ENCODE results near the gene KRTAP29-1. TPM values are rescaled to one million over a fixed set of nuclear protein-coding genes. Genes with fewer than 3 reads are reported as not detected.

KRTAP29-1 gene
- polyA plus RNA-seq, 3 donors: not detected

DNA sequence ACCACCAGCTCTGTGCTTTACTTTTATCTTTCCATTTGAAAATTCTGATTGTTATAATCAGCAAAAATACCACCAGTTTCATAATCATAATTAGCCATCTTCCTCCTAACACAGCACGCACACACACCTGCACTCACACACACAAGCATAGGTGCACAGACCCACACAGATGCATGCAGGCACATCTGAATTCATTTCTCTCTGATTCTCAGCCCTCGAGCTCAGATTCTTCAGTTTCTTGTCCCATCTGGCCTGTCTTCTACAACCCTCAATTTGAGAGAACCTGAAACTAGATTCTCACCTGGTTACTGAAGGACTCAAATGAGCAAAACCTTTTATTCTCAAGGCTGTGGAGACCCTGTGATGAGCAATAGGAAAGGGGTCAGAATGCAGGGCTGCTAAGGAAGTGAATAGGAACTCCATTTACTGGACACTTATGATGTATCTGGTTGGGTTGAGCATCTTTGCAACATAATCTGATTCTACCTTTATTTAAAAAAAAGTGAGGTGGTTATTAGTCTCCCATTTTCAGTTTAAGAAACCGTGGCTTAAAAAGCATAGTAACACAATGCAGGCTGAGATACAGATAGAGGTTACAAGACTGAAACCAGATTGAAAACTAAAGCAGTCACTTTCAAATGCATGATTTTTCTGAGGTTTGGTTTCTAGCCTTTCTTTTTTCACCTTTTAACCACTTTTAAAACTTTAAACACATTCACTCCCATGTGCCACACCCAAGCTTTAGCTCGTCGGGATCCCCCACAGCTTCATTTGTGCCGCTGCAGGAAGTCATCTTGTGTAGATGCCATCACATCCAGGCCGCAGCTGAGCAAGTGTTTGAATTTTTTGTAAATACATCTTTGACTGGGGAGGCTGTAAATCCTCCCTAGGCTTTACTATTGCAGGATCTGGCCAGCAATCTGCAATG is 38.5 kb upstream of the KRTAP29-1 start:
- H3K27ac Mint-ChIP-seq: no peak overlapping the region
- no peak for DNase-seq
- TF ChIP-seq CTCF (IDR thresholded peaks at IDR 0.05): no peak
- H3K27me3 Mint-ChIP-seq (ENCODE audit: low read depth in 3 of 3): peaks cover 4 to 6% (median 4%) of the 10 kb centered on the region in 3 donors
- Histone ChIP-seq H2AFZ (ENCODE audit: insufficient read depth, low read depth, low read length, poor library complexity, severe bottlenecking) (no peak overlapping the region), H3K36me3 (replicated peaks in 1 of 2; ENCODE audit: control insufficient read depth in 1 of 2, insufficient read depth in 2 of 2, low read length in 2 of 2) (no peaks in the 10 kb centered on the region), H3K9ac (ENCODE audit: insufficient read depth, low read length, poor library complexity, severe bottlenecking) (no peak overlapping the region), H4K20me1 (ENCODE audit: insufficient read depth, low read length) (no peaks in the 10 kb centered on the region), H3K4me3 (replicated peaks in 1 of 3; ENCODE audit: low read depth in 2 of 3, low read length in 3 of 3) (no peak overlapping the region), H3K9me3 (replicated peaks in 1 of 2; ENCODE audit: control insufficient read depth in 1 of 2, insufficient read depth in 1 of 2, low read length in 2 of 2) (peaks cover 15 to 16% of the 10 kb centered on the region in 2 donors), H3K4me1 (ENCODE audit: control insufficient read depth in 1 of 2, insufficient read depth in 2 of 2, low read length in 2 of 2) (peaks cover 22 to 29% of the 10 kb centered on the region in 2 donors), H3K27me3 (ENCODE audit: control insufficient read depth in 2 of 2, insufficient read depth in 2 of 2, low read length in 2 of 2) (no peaks in the 10 kb centered on the region), H3K4me2 (replicated peaks; ENCODE audit: extremely low read depth, low read length, poor library complexity, severe bottlenecking) (no peak overlapping the region), H3K79me2 (ENCODE audit: insufficient read depth, low read length) (no peaks in the 10 kb centered on the region), H3K27ac (ENCODE audit: low read depth in 1 of 2, low read length in 2 of 2) (no peak overlapping the region)
- intact Hi-C loops (cut with micrococcal nuclease): loop anchor here in 1 of 2 donors (1.0 kb wide), 1 partner anchor 14 kb away; no protein-coding TSS in a partner anchor
- WGBS (ENCODE audit: insufficient coverage): 91% methylated on average over 1 of the region's 7 CpGs
- peaks cover 0 to 2% of the 10 kb centered on the region in 2 donors for H3K36me3 Mint-ChIP-seq
- peaks cover 10 to 23% (median 19%) of the 10 kb centered on the region in 7 donors for H3K9me3 Mint-ChIP-seq
- H3K4me3 Mint-ChIP-seq: no peak overlapping the region
- peaks cover 25% of the 10 kb centered on the region for H3K4me1 Mint-ChIP-seq

DNA sequence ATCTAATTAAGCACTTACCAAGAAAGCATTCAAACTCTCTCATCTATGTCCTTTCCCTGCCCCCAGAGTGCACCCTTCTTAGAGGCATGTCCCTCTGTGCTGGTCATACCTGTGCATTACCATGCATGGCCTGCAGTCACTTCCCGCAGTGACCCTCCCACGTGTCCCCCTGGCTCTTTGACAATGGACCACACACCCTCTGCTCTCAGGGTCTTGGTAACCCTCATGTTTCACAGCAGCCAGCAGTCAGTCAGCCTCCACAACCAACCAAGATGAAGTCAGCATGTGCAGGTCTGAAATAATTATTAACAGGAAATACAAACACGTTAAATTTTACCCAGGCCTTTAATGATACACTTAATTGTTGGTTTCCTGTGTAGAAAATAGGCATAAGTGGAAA is 37.8 kb upstream of the KRTAP29-1 start:
- H3K4me3 Mint-ChIP-seq: no peak overlapping the region
- 85% methylated on average over 2 of the region's 3 CpGs for WGBS (ENCODE audit: insufficient coverage)
- Histone ChIP-seq H3K4me3 (replicated peaks in 1 of 3; ENCODE audit: low read depth in 2 of 3, low read length in 3 of 3) (peak overlapping the region in 1 of 3 experiments; percentile 50), H3K36me3 (replicated peaks in 1 of 2; ENCODE audit: control insufficient read depth in 1 of 2, insufficient read depth in 2 of 2, low read length in 2 of 2) (no peaks in the 10 kb centered on the region), H3K9ac (ENCODE audit: insufficient read depth, low read length, poor library complexity, severe bottlenecking) (no peak overlapping the region), H2AFZ (ENCODE audit: insufficient read depth, low read depth, low read length, poor library complexity, severe bottlenecking) (peak overlapping the region; percentile 2), H3K9me3 (replicated peaks in 1 of 2; ENCODE audit: control insufficient read depth in 1 of 2, insufficient read depth in 1 of 2, low read length in 2 of 2) (peaks cover 15 to 16% of the 10 kb centered on the region in 2 donors), H3K27ac (ENCODE audit: low read depth in 1 of 2, low read length in 2 of 2) (peak overlapping the region in 1 of 2 donors; percentile 70), H3K79me2 (ENCODE audit: insufficient read depth, low read length) (no peaks in the 10 kb centered on the region), H3K4me1 (ENCODE audit: control insufficient read depth in 1 of 2, insufficient read depth in 2 of 2, low read length in 2 of 2) (peaks cover 22 to 29% of the 10 kb centered on the region in 2 donors), H4K20me1 (ENCODE audit: insufficient read depth, low read length) (no peaks in the 10 kb centered on the region), H3K4me2 (replicated peaks; ENCODE audit: extremely low read depth, low read length, poor library complexity, severe bottlenecking) (peak overlapping the region; percentile 63), H3K27me3 (ENCODE audit: control insufficient read depth in 2 of 2, insufficient read depth in 2 of 2, low read length in 2 of 2) (no peaks in the 10 kb centered on the region)
- intact Hi-C loops (cut with micrococcal nuclease): loop anchor here in 1 of 2 donors (1.0 kb wide), 1 partner anchor 15 kb away; no protein-coding TSS in a partner anchor
- peaks cover 3 to 6% (median 6%) of the 10 kb centered on the region in 3 donors for H3K27me3 Mint-ChIP-seq (ENCODE audit: low read depth in 3 of 3)
- H3K9me3 Mint-ChIP-seq: peaks cover 10 to 20% (median 19%) of the 10 kb centered on the region in 7 donors
- DNase-seq: no peak
- no peak for TF ChIP-seq CTCF (IDR thresholded peaks at IDR 0.05)
- H3K4me1 Mint-ChIP-seq: peaks cover 25% of the 10 kb centered on the region
- H3K36me3 Mint-ChIP-seq: peaks cover 0 to 2% of the 10 kb centered on the region in 2 donors
- H3K27ac Mint-ChIP-seq: peak overlapping the region; percentile 51 to 95 (median 89)
